K562 (cell line): ENCODE measurements around the gene IRF2BP1. TPM values are rescaled to one million over a fixed set of nuclear protein-coding genes. Genes with fewer than 3 reads are reported as not detected.

ENCODE experiments used
- CHD2 ChIP-seq: IDR thresholded peaks from 2 replicates; pipeline ENCODE4 v1.6.1; 2011; ENCODE audit warnings: low read depth, low read length
- GABPA ChIP-seq: fragments of 200-800 bp; sonication (Bioruptor generic); conservative IDR thresholded peaks from 2 replicates; pipeline ENCODE4 v1.6.1; 2016; ENCODE audit warnings: low read depth, missing genetic modification characterization, missing compliant biosample characterization
- GATAD2B ChIP-seq: fragments of 450-650 bp; IDR thresholded peaks from 2 replicates; pipeline ENCODE4 v1.6.1; 2017; ENCODE audit warnings: mild to moderate bottlenecking, borderline replicate concordance
- MCM3 ChIP-seq: fragments of 450-650 bp; IDR thresholded peaks from 2 replicates; pipeline ENCODE4 v1.6.1; 2016
- NFIX ChIP-seq: fragments of 250-450 bp; sonication (Bioruptor Pico); IDR thresholded peaks from 2 replicates; pipeline ENCODE4 v1.4.0; 2020; ENCODE audit warnings: low read depth, mild to moderate bottlenecking, moderate library complexity
- OTX1 ChIP-seq: fragments of 450-650 bp; formaldehyde crosslinking; IDR thresholded peaks from 2 replicates; pipeline ENCODE4 v1.4.0; 2022; ENCODE audit warnings: mild to moderate bottlenecking
- POU5F1 ChIP-seq: fragments of 150-350 bp; IDR thresholded peaks from 2 replicates; pipeline ENCODE4 v1.6.1; 2014; ENCODE audit warnings: borderline replicate concordance, low read length, low read depth, mild to moderate bottlenecking; ENCODE audit not compliant: partially characterized antibody
- RAD51 ChIP-seq: fragments of 450-650 bp; IDR thresholded peaks from 2 replicates; pipeline ENCODE4 v1.7.1; 2016; ENCODE audit warnings: low read depth, mild to moderate bottlenecking, borderline replicate concordance
- RBFOX2 ChIP-seq: fragments of 200-400 bp; formaldehyde crosslinking; IDR thresholded peaks from 2 replicates; pipeline ENCODE4 v1.6.1; 2017; ENCODE audit warnings: low read depth, mild to moderate bottlenecking, low read length, moderate library complexity
- SNRNP70 ChIP-seq: fragments of 200-400 bp; formaldehyde crosslinking; optimal IDR thresholded peaks from 2 replicates; pipeline ENCODE3; 2017; ENCODE audit warnings: low read depth, low read length
- THRAP3 ChIP-seq: fragments of 450-650 bp; IDR thresholded peaks from 2 replicates; pipeline ENCODE4 v1.6.1; 2016; ENCODE audit warnings: mild to moderate bottlenecking, inconsistent platforms, borderline replicate concordance
- ZBTB40 ChIP-seq, 2 experiments: fragments of 450-650 bp in 1 of 2; sonication (generic) in 1 of 2; formaldehyde crosslinking in 1 of 2; IDR thresholded peaks; 2 replicates each; pipeline versions ENCODE4 v1.7.1 to v1.9.0; 2016 to 2022; ENCODE audit warnings: inconsistent platforms in 1 of 2, mild to moderate bottlenecking in 1 of 2, missing genetic modification reagents in 1 of 2
- ZFX ChIP-seq: sonication (generic); formaldehyde crosslinking; IDR thresholded peaks from 2 replicates; pipeline ENCODE4 v1.8.0; 2022; ENCODE audit warnings: mild to moderate bottlenecking, missing genetic modification reagents, moderate library complexity
- ZNF3 ChIP-seq: fragments of 250-450 bp; sonication (Bioruptor Pico); IDR thresholded peaks from 2 replicates; pipeline ENCODE4 v1.5.0; 2021; ENCODE audit warnings: mild to moderate bottlenecking, moderate library complexity
- ZNF830 ChIP-seq: fragments of 250-450 bp; sonication (Bioruptor Pico); IDR thresholded peaks from 2 replicates; pipeline ENCODE4 v1.5.0; 2021; ENCODE audit warnings: mild to moderate bottlenecking
- polyA plus RNA-seq, 8 experiments: library from polyadenylated mRNA; depleted of rRNA in 4 of 8; stranded (reverse) in 5 of 8; unstranded in 3 of 8; fragments of >200 nt; fragmentation: Nextera tagmentation in 2 of 8; fragmentation: Illumina TruSeq in 1 of 8; extraction: Ambion mirVana in 2 of 8; extraction: Trizol in 1 of 8; gene quantifications; 2 replicates each; pipeline versions ENCODE4 v1.2.1 to v1.2.3, GENCODE V29; 2011 to 2014; ENCODE audit warnings: inconsistent platforms in 1 of 8, missing spikeins in 1 of 8
- total RNA-seq, 7 experiments: library from RNA; depleted of rRNA in 6 of 7; stranded (reverse); fragments of >200 nt in 6 of 7; fragmentation: Illumina TruSeq in 2 of 7; extraction: Trizol in 2 of 7; gene quantifications; 2 replicates each; pipeline versions ENCODE4 v1.2.1 to v1.2.3, GENCODE V29; 2011 to 2021; ENCODE audit warnings: low replicate concordance in 1 of 7
- TF ChIP-seq, protein P1 (sequence below): sonication (generic); formaldehyde crosslinking; IDR thresholded peaks from 2 replicates; pipeline ENCODE4 v1.5.0; 2020; ENCODE audit warnings: missing genetic modification reagents
- TF ChIP-seq, protein P2 (sequence below): fragments of 450-650 bp; IDR thresholded peaks from one replicate; pipeline ENCODE4 v1.6.1; 2018; ENCODE audit warnings: mild to moderate bottlenecking, moderate library complexity; ENCODE audit not compliant: partially characterized antibody
- TF ChIP-seq, protein P3 (sequence below): sonication (generic); formaldehyde crosslinking; IDR thresholded peaks from 2 replicates; pipeline ENCODE4 v1.9.0; 2022; ENCODE audit warnings: mild to moderate bottlenecking, missing genetic modification reagents

Gene IRF2BP1
- total and polyA plus RNA-seq, 9 of the 15 experiments (the other 6 are each of a cell fraction or from before 2014, with no cell fraction given), result 0.61 to 35.9 (median 3.5) TPM

DNA sequence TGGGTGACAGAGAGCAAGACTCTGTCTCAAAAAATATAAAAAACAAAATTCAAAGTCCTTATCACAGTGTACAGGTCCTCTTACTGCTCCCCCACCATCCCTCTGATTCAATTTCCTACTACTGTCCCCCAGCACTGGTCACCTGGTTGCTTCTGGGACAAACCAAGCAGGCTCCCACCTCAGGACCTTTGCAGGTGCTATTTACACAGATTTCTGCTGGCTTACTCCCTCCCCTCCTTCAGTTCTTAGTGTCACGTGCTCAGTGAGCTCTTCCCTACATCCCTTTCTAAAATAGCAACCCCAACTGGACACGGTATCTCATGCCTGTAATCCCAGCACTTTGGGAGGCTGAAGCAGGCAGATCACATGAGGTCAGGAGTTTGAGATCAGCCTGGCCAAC lies 6.0 kb downstream of the IRF2BP1 start (continued):
- TF ChIP-seq ZBTB40 (IDR thresholded peaks at IDR 0.05), result no peak
- no peak for TF ChIP-seq ZBTB40 (CRISPR knock-in tag; IDR thresholded peaks at IDR 0.05)
- TF ChIP-seq, protein P1, sequence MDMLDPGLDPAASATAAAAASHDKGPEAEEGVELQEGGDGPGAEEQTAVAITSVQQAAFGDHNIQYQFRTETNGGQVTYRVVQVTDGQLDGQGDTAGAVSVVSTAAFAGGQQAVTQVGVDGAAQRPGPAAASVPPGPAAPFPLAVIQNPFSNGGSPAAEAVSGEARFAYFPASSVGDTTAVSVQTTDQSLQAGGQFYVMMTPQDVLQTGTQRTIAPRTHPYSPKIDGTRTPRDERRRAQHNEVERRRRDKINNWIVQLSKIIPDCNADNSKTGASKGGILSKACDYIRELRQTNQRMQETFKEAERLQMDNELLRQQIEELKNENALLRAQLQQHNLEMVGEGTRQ, result peak; percentile 23; the same call in 1 of the 2 replicates
- no peak for TF ChIP-seq THRAP3
- no peak for TF ChIP-seq POU5F1
- TF ChIP-seq RAD51, result peak; percentile 60; the same call in 1 of the 2 replicates
- TF ChIP-seq ZNF3 (CRISPR knock-in tag), result no peak
- TF ChIP-seq, protein P2, sequence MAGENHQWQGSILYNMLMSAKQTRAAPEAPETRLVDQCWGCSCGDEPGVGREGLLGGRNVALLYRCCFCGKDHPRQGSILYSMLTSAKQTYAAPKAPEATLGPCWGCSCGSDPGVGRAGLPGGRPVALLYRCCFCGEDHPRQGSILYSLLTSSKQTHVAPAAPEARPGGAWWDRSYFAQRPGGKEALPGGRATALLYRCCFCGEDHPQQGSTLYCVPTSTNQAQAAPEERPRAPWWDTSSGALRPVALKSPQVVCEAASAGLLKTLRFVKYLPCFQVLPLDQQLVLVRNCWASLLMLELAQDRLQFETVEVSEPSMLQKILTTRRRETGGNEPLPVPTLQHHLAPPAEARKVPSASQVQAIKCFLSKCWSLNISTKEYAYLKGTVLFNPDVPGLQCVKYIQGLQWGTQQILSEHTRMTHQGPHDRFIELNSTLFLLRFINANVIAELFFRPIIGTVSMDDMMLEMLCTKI, result no peak
- TF ChIP-seq, protein P3, sequence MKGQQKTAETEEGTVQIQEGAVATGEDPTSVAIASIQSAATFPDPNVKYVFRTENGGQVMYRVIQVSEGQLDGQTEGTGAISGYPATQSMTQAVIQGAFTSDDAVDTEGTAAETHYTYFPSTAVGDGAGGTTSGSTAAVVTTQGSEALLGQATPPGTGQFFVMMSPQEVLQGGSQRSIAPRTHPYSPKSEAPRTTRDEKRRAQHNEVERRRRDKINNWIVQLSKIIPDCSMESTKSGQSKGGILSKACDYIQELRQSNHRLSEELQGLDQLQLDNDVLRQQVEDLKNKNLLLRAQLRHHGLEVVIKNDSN (CRISPR knock-in tag), result peak; percentile 64
- no peak for TF ChIP-seq ZNF830 (CRISPR knock-in tag)
- no peak for TF ChIP-seq GATAD2B
- TF ChIP-seq CHD2, result no peak
- TF ChIP-seq SNRNP70, result no peak
- TF ChIP-seq GABPA (tag), result no peak
- no peak for TF ChIP-seq OTX1 (CRISPR knock-in tag)
- no peak for TF ChIP-seq ZFX (CRISPR knock-in tag)
- TF ChIP-seq RBFOX2, result no peak
- TF ChIP-seq NFIX (CRISPR knock-in tag), result no peak
- TF ChIP-seq MCM3, result no peak
